OCI-LY3 (cell line): Measurements from ENCODE around the gene ADARB2.

Experiments used
- H2AFZ ChIP-seq: fragments of 200-600, 300-600 bp; shearing (Covaris generic); 2 replicates; pipeline ENCODE4 v1.6.0; 2014; ENCODE audit warnings: antibody characterized with exemption, low read depth, low read length
- H3K27ac ChIP-seq: fragments of 200-600, 300-600 bp; sonication (generic); 2 replicates; pipeline ENCODE4 v1.5.1; 2014; ENCODE audit warnings: mild to moderate bottlenecking, low read length, moderate library complexity, mixed read lengths
- H3K27me3 ChIP-seq: fragments of 200-600, 300-600 bp; sonication (generic); 2 replicates; pipeline ENCODE4 v1.6.1; 2014; ENCODE audit warnings: low read depth, low read length, mixed read lengths
- H3K36me3 ChIP-seq: fragments of 200-600, 300-600 bp; sonication (generic); replicated peaks from 2 replicates; pipeline ENCODE3; 2014; ENCODE audit warnings: low read depth, low read length, mixed read lengths
- H3K4me1 ChIP-seq: fragments of 300-600, 200-600 bp; sonication (generic); 2 replicates; pipeline ENCODE4 v1.6.1; 2014; ENCODE audit warnings: low read length, mixed read lengths
- H3K4me2 ChIP-seq: fragments of 200-600, 300-600 bp; sonication (generic); 2 replicates; pipeline ENCODE4 v1.6.1; 2014; ENCODE audit warnings: low read length, mixed read lengths
- H3K4me3 ChIP-seq: fragments of 300-600, 200-600 bp; sonication (generic); 2 replicates; pipeline ENCODE4 v1.5.1; 2014; ENCODE audit warnings: antibody characterized with exemption, mild to moderate bottlenecking, low read length, moderate library complexity
- H3K79me2 ChIP-seq: fragments of 300-600, 200-600 bp; shearing (Covaris generic); 2 replicates; pipeline ENCODE4 v1.6.1; 2014; ENCODE audit warnings: mild to moderate bottlenecking, low read length, mixed read lengths
- H3K9ac ChIP-seq: fragments of 300-600, 200-600 bp; shearing (Covaris generic); 2 replicates; pipeline ENCODE4 v1.6.0; 2014; ENCODE audit warnings: mild to moderate bottlenecking, low read length, moderate library complexity
- H3K9me3 ChIP-seq: fragments of 200-600, 300-600 bp; shearing (Covaris generic); 2 replicates; pipeline ENCODE4 v1.6.1; 2014; ENCODE audit warnings: low read length, mixed read lengths; ENCODE audit not compliant: insufficient read depth
- H4K20me1 ChIP-seq: fragments of 200-600, 300-600 bp; sonication (generic); 2 replicates; pipeline ENCODE4 v1.6.1; 2016; ENCODE audit warnings: low read length, mixed read lengths; ENCODE audit not compliant: insufficient read depth
- EZH2phosphoT487 ChIP-seq: fragments of 200-600 bp; shearing (Covaris generic); IDR thresholded peaks from 2 replicates; pipeline ENCODE4 v1.6.1; 2018; ENCODE audit warnings: antibody characterized with exemption, mixed run types, low read depth
- TF ChIP-seq, protein P1 (sequence below): fragments of 200-600, 300-600 bp; sonication (generic); IDR thresholded peaks from 2 replicates; pipeline ENCODE4 v1.5.1; 2014; ENCODE audit warnings: antibody characterized with exemption, low read length, low read depth

Gene ADARB2

DNA sequence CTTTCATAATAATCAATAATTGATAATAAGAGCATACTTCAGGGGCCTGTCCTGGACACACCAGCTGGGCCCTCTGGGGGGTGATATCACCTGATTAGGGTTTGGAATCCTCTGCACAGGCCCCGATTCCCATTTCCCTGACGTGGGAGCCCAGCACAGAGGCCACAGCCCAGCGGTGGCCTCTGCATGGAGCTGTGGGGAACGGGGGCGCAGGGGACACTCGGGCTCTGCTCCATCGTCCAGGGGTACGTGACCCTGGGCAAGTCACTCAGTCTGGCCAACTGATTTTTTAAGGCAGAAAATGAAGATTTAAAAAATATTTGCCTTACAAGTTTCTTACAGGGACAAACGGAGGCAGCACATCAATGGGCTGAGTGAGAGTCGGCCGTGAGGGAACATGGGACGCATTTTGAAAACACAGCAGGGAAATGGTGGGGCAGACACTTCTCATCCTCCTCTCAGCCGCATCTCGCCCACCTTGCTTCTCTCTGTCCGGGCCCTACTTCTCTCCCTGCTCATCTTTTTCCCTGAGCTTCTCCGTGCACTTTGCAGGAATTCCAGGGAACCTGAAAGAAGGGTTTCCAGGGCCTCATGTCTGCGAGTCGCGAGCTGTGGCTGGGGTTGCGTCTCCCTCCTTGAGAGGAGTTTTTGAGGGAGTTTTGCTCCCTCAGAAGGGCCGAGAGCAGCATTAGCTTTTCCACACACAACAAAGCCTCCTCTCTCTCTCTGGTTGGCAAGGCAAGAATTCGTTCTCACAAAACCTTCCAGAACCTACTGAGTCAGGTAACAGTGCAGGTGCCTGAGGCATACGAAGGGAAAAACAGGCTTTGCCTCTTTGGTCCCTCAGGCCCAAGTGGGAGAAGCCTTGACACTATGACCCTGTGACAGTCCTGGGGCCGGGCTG, 369.1 kb downstream of the ADARB2 start:
- H3K79me2 ChIP-seq, result no peaks in the 10 kb centered on the region
- no peak overlapping the region for H3K9ac ChIP-seq
- H4K20me1 ChIP-seq, result no peaks in the 10 kb centered on the region
- no peak for TF ChIP-seq EZH2phosphoT487
- TF ChIP-seq, protein P1, sequence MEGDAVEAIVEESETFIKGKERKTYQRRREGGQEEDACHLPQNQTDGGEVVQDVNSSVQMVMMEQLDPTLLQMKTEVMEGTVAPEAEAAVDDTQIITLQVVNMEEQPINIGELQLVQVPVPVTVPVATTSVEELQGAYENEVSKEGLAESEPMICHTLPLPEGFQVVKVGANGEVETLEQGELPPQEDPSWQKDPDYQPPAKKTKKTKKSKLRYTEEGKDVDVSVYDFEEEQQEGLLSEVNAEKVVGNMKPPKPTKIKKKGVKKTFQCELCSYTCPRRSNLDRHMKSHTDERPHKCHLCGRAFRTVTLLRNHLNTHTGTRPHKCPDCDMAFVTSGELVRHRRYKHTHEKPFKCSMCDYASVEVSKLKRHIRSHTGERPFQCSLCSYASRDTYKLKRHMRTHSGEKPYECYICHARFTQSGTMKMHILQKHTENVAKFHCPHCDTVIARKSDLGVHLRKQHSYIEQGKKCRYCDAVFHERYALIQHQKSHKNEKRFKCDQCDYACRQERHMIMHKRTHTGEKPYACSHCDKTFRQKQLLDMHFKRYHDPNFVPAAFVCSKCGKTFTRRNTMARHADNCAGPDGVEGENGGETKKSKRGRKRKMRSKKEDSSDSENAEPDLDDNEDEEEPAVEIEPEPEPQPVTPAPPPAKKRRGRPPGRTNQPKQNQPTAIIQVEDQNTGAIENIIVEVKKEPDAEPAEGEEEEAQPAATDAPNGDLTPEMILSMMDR, result no peak
- no peaks in the 10 kb centered on the region for H3K4me1 ChIP-seq
- no peak overlapping the region for H3K27ac ChIP-seq
- H3K4me2 ChIP-seq, result no peak overlapping the region
- H3K27me3 ChIP-seq, result no peaks in the 10 kb centered on the region
- no peak overlapping the region for H2AFZ ChIP-seq
- H3K4me3 ChIP-seq, result no peak overlapping the region
- H3K9me3 ChIP-seq, result no peaks in the 10 kb centered on the region
- H3K36me3 ChIP-seq, result no peaks in the 10 kb centered on the region

DNA sequence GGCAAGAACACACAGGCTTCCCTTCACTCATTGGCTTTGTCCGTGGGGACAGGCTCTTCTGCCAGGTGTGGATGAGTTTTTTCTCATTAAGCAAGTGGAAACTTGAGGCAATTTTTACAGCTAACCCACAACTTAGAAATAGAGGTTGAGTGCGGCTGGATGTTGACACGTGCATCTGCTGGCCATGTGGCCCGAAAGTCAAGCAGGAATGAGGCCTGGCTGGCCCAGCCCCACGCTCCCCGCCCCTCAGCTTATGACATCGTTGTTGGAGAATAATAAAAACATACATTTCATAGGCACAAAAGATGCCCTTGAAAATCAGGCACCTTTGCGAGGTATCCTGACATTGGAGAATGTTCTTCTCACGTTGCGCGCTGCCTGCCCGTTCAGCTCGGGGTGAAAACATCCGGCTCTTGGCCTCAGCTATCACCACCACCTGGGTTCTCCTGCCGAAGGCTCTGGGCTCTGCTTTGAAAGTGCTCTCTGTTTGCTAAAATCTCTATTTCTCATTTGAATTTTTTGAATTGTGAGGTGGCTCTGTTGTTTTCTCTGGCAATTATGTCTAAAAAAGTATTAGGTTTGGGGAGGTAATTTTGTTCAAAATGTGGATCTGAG, 370.4 kb downstream of the ADARB2 start:
- Histone ChIP-seq H3K27ac (no peak overlapping the region), H3K36me3 (no peaks in the 10 kb centered on the region), H3K4me2 (no peak overlapping the region)

DNA sequence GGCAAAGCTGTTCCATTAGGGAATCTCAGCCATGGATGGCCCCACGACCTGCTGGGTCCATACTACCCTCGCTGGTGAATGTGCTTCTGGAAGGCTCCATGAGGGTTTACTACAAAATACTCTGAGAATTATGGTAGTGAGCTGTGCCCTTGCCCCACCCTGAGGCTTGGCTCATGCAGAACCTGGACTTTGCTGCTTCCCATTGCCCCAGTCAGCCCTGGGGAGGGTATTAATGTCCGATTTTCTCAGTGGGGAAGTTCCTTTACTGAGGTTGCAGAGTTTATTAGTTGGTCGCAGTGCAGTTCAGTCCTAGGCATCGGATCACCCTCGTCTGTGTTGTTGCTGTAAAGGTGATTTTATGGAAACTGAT, 371.0 kb downstream of the ADARB2 start:
- Histone ChIP-seq H3K79me2 (no peaks in the 10 kb centered on the region), H2AFZ (no peak overlapping the region), H3K36me3 (no peaks in the 10 kb centered on the region), H3K27ac (no peak overlapping the region), H3K4me2 (no peak overlapping the region), H4K20me1 (no peaks in the 10 kb centered on the region), H3K27me3 (no peaks in the 10 kb centered on the region), H3K9ac (no peak overlapping the region), H3K4me1 (no peaks in the 10 kb centered on the region), H3K9me3 (no peaks in the 10 kb centered on the region), H3K4me3 (no peak overlapping the region)
- no peak for TF ChIP-seq EZH2phosphoT487
- TF ChIP-seq, protein P1, result no peak

More for the DNA sequence above, 370.4 kb downstream of the ADARB2 start:
- Histone ChIP-seq H3K9me3 (no peaks in the 10 kb centered on the region), H3K4me3 (no peak overlapping the region), H3K9ac (no peak overlapping the region), H2AFZ (no peak overlapping the region), H3K4me1 (no peaks in the 10 kb centered on the region), H3K27me3 (no peaks in the 10 kb centered on the region), H3K79me2 (no peaks in the 10 kb centered on the region), H4K20me1 (no peaks in the 10 kb centered on the region)
- TF ChIP-seq EZH2phosphoT487, result no peak
- TF ChIP-seq, protein P1, result no peak

DNA sequence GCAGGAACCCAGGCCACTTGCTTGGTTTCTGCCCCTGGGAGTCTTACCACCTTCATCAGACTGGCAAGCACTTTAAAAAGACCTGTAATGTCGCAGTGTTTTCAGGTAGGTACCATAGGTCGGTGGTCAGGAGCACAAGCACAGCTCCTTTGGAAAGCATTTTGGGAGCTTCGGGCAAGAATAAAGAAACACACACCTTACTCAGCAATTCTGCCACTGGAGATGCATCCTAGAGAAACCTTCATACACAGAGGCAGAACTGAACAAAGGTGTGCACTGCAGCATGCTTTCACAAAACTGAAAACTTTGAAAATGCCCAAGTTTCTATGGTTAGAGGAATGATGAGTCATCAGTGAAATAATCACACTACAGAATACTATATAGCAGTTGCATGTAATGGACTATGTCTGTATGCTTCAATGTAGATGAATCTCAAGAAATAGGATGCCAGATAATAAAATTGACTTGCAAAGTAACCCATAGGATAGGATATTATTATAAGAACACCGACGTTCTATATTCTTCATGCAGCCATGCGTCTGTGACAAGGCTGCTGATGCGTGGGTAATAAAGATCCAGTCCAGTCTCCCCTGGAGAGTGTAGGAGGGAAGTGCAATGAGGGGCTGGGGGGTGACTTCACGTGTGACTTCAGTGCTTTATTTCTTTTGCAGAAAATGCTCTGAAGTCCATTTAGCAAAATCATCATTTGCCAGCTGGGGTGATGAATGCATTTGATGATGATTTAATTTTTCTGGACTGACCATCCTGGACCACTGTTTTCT, 371.6 kb downstream of the ADARB2 start:
- Histone ChIP-seq H3K9ac (no peak overlapping the region), H3K4me3 (no peak overlapping the region), H3K79me2 (no peaks in the 10 kb centered on the region), H3K4me1 (no peaks in the 10 kb centered on the region), H3K4me2 (no peak overlapping the region), H2AFZ (no peak overlapping the region), H3K36me3 (no peaks in the 10 kb centered on the region), H3K9me3 (no peaks in the 10 kb centered on the region), H4K20me1 (no peaks in the 10 kb centered on the region), H3K27me3 (no peaks in the 10 kb centered on the region), H3K27ac (no peak overlapping the region)
- TF ChIP-seq EZH2phosphoT487, result no peak
- TF ChIP-seq, protein P1, result no peak
